HepG2 (cell line): ENCODE measurements around the gene GPSM1. TPM values are rescaled to one million over a fixed set of nuclear protein-coding genes. Genes with fewer than 3 reads are reported as not detected.

Experiments used
- AGO1 ChIP-seq: fragments of 200-400 bp; formaldehyde crosslinking; IDR thresholded peaks from 2 replicates; pipeline ENCODE4 v1.6.1; 2017; ENCODE audit warnings: mild to moderate bottlenecking, low read depth, low read length, moderate library complexity; ENCODE audit not compliant: poor library complexity, severe bottlenecking
- ARNTL ChIP-seq: sonication (generic); formaldehyde crosslinking; IDR thresholded peaks from 2 replicates; pipeline ENCODE4 v1.4.0; 2020; ENCODE audit warnings: mild to moderate bottlenecking, missing genetic modification reagents
- MEIS1 ChIP-seq: sonication (generic); formaldehyde crosslinking; IDR thresholded peaks from 2 replicates; pipeline ENCODE4 v1.9.0; 2021; ENCODE audit warnings: mild to moderate bottlenecking, missing genetic modification reagents, moderate library complexity, borderline replicate concordance
- NFIC ChIP-seq: IDR thresholded peaks from 2 replicates; pipeline ENCODE4 v1.6.1; 2012; ENCODE audit warnings: mild to moderate bottlenecking, low read length, inconsistent platforms
- POLR2A ChIP-seq, 2 experiments: IDR thresholded peaks; 2 replicates each; pipeline ENCODE4 v1.6.1; 2011; ENCODE audit warnings: low read depth in 2 of 2, low read length in 2 of 2, mild to moderate bottlenecking in 1 of 2, moderate library complexity in 1 of 2; ENCODE audit not compliant: insufficient read depth in 1 of 2
- RXRA ChIP-seq: sonication (generic); formaldehyde crosslinking; IDR thresholded peaks from 2 replicates; pipeline ENCODE4 v1.5.1; 2020; ENCODE audit warnings: missing genetic modification reagents
- TEAD3 ChIP-seq: optimal IDR thresholded peaks from 2 replicates; pipeline ENCODE3; 2016; ENCODE audit warnings: borderline replicate concordance
- ZNF121 ChIP-seq: sonication (generic); formaldehyde crosslinking; IDR thresholded peaks from 2 replicates; pipeline ENCODE4 v1.5.0; 2020; ENCODE audit warnings: mild to moderate bottlenecking, missing genetic modification reagents
- ZNF225 ChIP-seq: sonication (generic); formaldehyde crosslinking; IDR thresholded peaks from 2 replicates; pipeline ENCODE4 v1.4.0; 2020; ENCODE audit warnings: mild to moderate bottlenecking, missing genetic modification reagents
- ZNF234 ChIP-seq: sonication (generic); formaldehyde crosslinking; conservative IDR thresholded peaks from 2 replicates; pipeline ENCODE4 v1.5.1; 2020; ENCODE audit warnings: mild to moderate bottlenecking, missing genetic modification reagents
- ZNF292 ChIP-seq: sonication (generic); formaldehyde crosslinking; IDR thresholded peaks from 2 replicates; pipeline ENCODE4 v1.8.1; 2022; ENCODE audit warnings: mild to moderate bottlenecking, low read depth, missing genetic modification reagents, borderline replicate concordance
- ZNF383 ChIP-seq: sonication (generic); formaldehyde crosslinking; IDR thresholded peaks from 2 replicates; pipeline ENCODE4 v1.4.0; 2020; ENCODE audit warnings: missing genetic modification reagents, mild to moderate bottlenecking, borderline replicate concordance
- ZNF572 ChIP-seq: sonication (generic); formaldehyde crosslinking; IDR thresholded peaks from 2 replicates; pipeline ENCODE4 v1.5.1; 2020; ENCODE audit warnings: mild to moderate bottlenecking, missing genetic modification reagents
- ZNF607 ChIP-seq: sonication (generic); formaldehyde crosslinking; IDR thresholded peaks from 2 replicates; pipeline ENCODE4 v1.5.1; 2020; ENCODE audit warnings: missing genetic modification reagents, mild to moderate bottlenecking, borderline replicate concordance
- ZSCAN12 ChIP-seq: sonication (generic); formaldehyde crosslinking; IDR thresholded peaks from 2 replicates; pipeline ENCODE4 v1.9.0; 2021; ENCODE audit warnings: mild to moderate bottlenecking, missing genetic modification reagents
- ZSCAN29 ChIP-seq: sonication (generic); formaldehyde crosslinking; conservative IDR thresholded peaks from 2 replicates; pipeline ENCODE4 v1.4.0; 2020; ENCODE audit warnings: mild to moderate bottlenecking, missing genetic modification reagents
- polyA plus RNA-seq, 8 experiments: library from polyadenylated mRNA; depleted of rRNA in 3 of 8; stranded (reverse) in 7 of 8; unstranded in 1 of 8; fragments of >200 nt; fragmentation: Illumina TruSeq in 4 of 8; extraction: Trizol in 4 of 8; gene quantifications; 2 replicates each; pipeline versions ENCODE4 v1.2.1 to v1.2.3, GENCODE V29; 2011 to 2016; ENCODE audit warnings: low read depth in 4 of 8, missing spikeins in 1 of 8, mixed read lengths in 1 of 8; ENCODE audit not compliant: insufficient read depth in 1 of 8
- total RNA-seq, 5 experiments: library from RNA; depleted of rRNA; stranded (reverse); fragments of >200 nt; fragmentation: Illumina TruSeq; extraction: Trizol; gene quantifications; 2 replicates each; pipeline ENCODE4 v1.2.3, GENCODE V29; 2016; ENCODE audit warnings: low read depth in 1 of 5
- TF ChIP-seq, protein P1 (sequence below): IDR thresholded peaks from 2 replicates; pipeline ENCODE4 v1.6.1; 2016; ENCODE audit warnings: missing biosample characterization, missing genetic modification reagents, low read depth
- TF ChIP-seq, protein P2 (sequence below): sonication (generic); formaldehyde crosslinking; IDR thresholded peaks from 2 replicates; pipeline ENCODE4 v1.5.0; 2020; ENCODE audit warnings: missing genetic modification reagents
- TF ChIP-seq, protein P3 (sequence below): sonication (generic); formaldehyde crosslinking; IDR thresholded peaks from 2 replicates; pipeline ENCODE4 v1.9.0; 2022; ENCODE audit warnings: missing genetic modification reagents, mild to moderate bottlenecking, borderline replicate concordance
- TF ChIP-seq, protein P4 (sequence below): sonication (generic); formaldehyde crosslinking; IDR thresholded peaks from 2 replicates; pipeline ENCODE4 v1.5.1; 2020; ENCODE audit warnings: mild to moderate bottlenecking, moderate library complexity, missing genetic modification reagents
- TF ChIP-seq, protein P5 (sequence below): sonication (generic); formaldehyde crosslinking; IDR thresholded peaks from 2 replicates; pipeline ENCODE4 v1.5.0; 2020; ENCODE audit warnings: mild to moderate bottlenecking, missing genetic modification reagents

Gene GPSM1
- total and polyA plus RNA-seq, 2 of the 13 experiments (the other 11 are each of a cell fraction or from before 2014, with no cell fraction given), result 1.0 to 2.4 TPM

DNA sequence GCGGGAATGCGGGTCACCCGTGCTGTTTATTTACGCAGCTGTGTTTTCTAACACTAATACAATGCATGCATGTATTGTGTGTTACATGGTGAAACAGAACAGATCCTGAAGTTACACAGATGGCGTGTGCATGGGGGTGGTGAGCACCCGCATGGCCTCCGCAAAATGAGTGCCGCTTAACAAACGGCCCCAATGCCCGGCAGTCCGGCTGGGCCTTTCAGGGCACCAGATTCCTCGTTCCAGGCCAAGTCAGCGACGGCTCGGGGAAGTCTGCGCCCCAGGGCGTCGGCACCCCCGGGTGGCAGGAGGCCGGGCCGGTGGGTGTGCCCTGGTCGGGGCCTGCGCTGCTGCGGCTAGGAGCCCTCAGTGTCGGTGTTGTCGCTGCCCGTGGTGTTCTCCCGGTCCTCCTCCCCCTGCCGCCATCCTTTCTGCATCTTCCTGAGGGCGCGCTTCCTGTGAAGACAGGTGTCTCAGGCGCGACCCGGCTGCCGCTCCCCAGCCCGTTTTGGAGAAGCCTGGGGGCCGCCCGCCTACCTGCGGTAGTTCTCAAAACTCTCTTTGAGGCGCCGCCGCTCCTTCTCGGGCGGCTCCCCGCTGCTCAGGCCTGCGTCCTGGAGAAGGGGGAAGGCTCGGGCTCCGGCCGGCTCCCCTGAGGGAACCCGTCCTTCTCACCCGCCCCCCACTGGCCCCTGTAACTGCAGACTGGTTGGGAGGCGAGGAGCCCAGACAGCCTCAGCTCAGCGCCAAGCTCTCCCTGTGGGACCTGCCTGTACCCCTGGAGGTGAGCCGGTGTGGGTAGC lies 36.8 kb downstream of the GPSM1 start (continued):
- no peak for TF ChIP-seq ZNF234 (CRISPR knock-in tag)
- TF ChIP-seq, protein P1, sequence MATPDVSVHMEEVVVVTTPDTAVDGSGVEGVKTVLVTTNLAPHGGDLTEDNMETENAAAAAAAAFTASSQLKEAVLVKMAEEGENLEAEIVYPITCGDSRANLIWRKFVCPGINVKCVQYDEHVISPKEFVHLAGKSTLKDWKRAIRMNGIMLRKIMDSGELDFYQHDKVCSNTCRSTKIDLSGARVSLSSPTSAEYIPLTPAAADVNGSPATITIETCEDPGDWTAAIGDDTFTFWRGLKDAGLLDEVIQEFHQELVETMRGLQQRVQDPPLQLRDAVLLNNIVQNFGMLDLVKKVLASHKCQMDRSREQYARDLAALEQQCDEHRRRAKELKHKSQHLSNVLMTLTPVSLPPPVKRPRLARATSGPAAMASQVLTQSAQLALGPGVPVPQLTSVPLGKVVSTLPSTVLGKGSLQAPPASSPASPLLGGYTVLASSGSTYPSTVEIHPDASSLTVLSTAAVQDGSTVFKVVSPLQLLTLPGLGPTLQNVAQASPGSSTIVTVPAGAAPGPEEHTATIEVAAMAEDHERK (CRISPR knock-in tag), result no peak
- no peak for TF ChIP-seq NFIC
- TF ChIP-seq POLR2A (IDR thresholded peaks at IDR 0.05; ENCODE audit: insufficient read depth in 1 of 2, low read depth in 2 of 2, low read length in 2 of 2), result 0 out of 4 replicates have a peak, but pooled peaks of 1 of the 2 experiments have one; percentile 28
- TF ChIP-seq ZNF121 (CRISPR knock-in tag), result no peak
- no peak for TF ChIP-seq ZNF292 (CRISPR knock-in tag)
- TF ChIP-seq MEIS1 (CRISPR knock-in tag), result peak; percentile 5; the same call in 1 of the 2 replicates
- TF ChIP-seq TEAD3, result peak; percentile 19
- TF ChIP-seq, protein P2, sequence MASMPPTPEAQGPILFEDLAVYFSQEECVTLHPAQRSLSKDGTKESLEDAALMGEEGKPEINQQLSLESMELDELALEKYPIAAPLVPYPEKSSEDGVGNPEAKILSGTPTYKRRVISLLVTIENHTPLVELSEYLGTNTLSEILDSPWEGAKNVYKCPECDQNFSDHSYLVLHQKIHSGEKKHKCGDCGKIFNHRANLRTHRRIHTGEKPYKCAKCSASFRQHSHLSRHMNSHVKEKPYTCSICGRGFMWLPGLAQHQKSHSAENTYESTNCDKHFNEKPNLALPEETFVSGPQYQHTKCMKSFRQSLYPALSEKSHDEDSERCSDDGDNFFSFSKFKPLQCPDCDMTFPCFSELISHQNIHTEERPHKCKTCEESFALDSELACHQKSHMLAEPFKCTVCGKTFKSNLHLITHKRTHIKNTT (CRISPR knock-in tag), result no peak
- TF ChIP-seq, protein P3, sequence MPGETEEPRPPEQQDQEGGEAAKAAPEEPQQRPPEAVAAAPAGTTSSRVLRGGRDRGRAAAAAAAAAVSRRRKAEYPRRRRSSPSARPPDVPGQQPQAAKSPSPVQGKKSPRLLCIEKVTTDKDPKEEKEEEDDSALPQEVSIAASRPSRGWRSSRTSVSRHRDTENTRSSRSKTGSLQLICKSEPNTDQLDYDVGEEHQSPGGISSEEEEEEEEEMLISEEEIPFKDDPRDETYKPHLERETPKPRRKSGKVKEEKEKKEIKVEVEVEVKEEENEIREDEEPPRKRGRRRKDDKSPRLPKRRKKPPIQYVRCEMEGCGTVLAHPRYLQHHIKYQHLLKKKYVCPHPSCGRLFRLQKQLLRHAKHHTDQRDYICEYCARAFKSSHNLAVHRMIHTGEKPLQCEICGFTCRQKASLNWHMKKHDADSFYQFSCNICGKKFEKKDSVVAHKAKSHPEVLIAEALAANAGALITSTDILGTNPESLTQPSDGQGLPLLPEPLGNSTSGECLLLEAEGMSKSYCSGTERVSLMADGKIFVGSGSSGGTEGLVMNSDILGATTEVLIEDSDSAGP (CRISPR knock-in tag), result peak; percentile 48; the same call in 1 of the 2 replicates
- TF ChIP-seq ZNF572, result 0 out of 2 replicates have a peak, but pooled peaks have one; percentile 43
- TF ChIP-seq, protein P4, sequence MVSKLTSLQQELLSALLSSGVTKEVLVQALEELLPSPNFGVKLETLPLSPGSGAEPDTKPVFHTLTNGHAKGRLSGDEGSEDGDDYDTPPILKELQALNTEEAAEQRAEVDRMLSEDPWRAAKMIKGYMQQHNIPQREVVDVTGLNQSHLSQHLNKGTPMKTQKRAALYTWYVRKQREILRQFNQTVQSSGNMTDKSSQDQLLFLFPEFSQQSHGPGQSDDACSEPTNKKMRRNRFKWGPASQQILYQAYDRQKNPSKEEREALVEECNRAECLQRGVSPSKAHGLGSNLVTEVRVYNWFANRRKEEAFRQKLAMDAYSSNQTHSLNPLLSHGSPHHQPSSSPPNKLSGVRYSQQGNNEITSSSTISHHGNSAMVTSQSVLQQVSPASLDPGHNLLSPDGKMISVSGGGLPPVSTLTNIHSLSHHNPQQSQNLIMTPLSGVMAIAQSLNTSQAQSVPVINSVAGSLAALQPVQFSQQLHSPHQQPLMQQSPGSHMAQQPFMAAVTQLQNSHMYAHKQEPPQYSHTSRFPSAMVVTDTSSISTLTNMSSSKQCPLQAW, result peak; percentile 58
- TF ChIP-seq ARNTL (CRISPR knock-in tag), result peak; percentile 64; the same call in 1 of the 2 replicates
- no peak; the same call in 1 of the 2 replicates for TF ChIP-seq ZNF225 (CRISPR knock-in tag)
- TF ChIP-seq ZNF383 (CRISPR knock-in tag), result 0 out of 2 replicates have a peak, but pooled peaks have one; percentile 26
- peak; percentile 19 for TF ChIP-seq AGO1
- peak; percentile 44 for TF ChIP-seq RXRA (CRISPR knock-in tag)
- TF ChIP-seq ZSCAN12 (CRISPR knock-in tag), result no peak
- TF ChIP-seq ZSCAN29 (CRISPR knock-in tag), result 0 out of 2 replicates have a peak, but pooled peaks have one; percentile 4
- TF ChIP-seq, protein P5, sequence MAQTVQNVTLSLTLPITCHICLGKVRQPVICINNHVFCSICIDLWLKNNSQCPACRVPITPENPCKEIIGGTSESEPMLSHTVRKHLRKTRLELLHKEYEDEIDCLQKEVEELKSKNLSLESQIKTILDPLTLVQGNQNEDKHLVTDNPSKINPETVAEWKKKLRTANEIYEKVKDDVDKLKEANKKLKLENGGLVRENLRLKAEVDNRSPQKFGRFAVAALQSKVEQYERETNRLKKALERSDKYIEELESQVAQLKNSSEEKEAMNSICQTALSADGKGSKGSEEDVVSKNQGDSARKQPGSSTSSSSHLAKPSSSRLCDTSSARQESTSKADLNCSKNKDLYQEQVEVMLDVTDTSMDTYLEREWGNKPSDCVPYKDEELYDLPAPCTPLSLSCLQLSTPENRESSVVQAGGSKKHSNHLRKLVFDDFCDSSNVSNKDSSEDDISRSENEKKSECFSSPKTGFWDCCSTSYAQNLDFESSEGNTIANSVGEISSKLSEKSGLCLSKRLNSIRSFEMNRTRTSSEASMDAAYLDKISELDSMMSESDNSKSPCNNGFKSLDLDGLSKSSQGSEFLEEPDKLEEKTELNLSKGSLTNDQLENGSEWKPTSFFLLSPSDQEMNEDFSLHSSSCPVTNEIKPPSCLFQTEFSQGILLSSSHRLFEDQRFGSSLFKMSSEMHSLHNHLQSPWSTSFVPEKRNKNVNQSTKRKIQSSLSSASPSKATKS, result no peak
- peak; percentile 24; the same call in 1 of the 2 replicates for TF ChIP-seq ZNF607 (CRISPR knock-in tag)
